ENCODE data around the gene SLC39A7. TPM values are rescaled to one million over a fixed set of nuclear protein-coding genes. Genes with fewer than 3 reads are reported as not detected.
A peak's percentile ranks its signal among the peaks of the same experiment; 100 is the strongest.

The SLC39A7 gene
- total RNA-seq: 100 to 1,000 TPM in 3 of 4 donors, 10 to 100 TPM in 1; 90.8 to 191 (median 153) TPM

GRCh38 chr6:33200219-33201146 is at the start of gene SLC39A7, which contains the start of gene RXRB:
TSS of gene SLC39A7 (plus strand) at chr6:33200867. CDS start at chr6:33201246, 379 bp downstream.
TSS of gene RXRB (minus strand) at chr6:33200665. CDS start at chr6:33200476, 189 bp downstream.
- H3K4me3 ChIP-seq (replicated peaks in 1 of 3): peak within 1 kb of the TSS; percentile 63 to 84 (median 79)
- intact Hi-C loops (cut with DNase I): loop anchor here (2.0 to 10.0 kb wide), 2 partner anchors 48 to 224 kb away; partner anchors contain the start of gene SYNGAP1

GRCh38 chr6:33151050-33151449 is 49.6 kb upstream of the SLC39A7 start:
- 93 to 97% methylated on average over 1 of the region's 1 CpG for WGBS, 2 donors
- Histone ChIP-seq H3K27me3 (no peaks in the 10 kb centered on the region), H3K4me1 (no peaks in the 10 kb centered on the region), H3K9me3 (no peaks in the 10 kb centered on the region), H3K4me3 (replicated peaks in 1 of 3) (no peak overlapping the region), H3K36me3 (no peaks in the 10 kb centered on the region), H3K27ac (no peak overlapping the region)
- DNase-seq: no peak
- TF ChIP-seq CTCF (IDR thresholded peaks at IDR 0.05) (no peak), POLR2A (IDR thresholded peaks at IDR 0.05) (no peak)
- intact Hi-C loops (cut with DNase I): no loop called here

More at GRCh38 chr6:33200219-33201146, at the start of gene SLC39A7, which contains the start of gene RXRB:
- H3K36me3 ChIP-seq: peaks cover 36 to 37% of the 10 kb centered on the region in 2 donors
- WGBS, 2 donors: 0% methylated on average over 36 to 41 of the region's 68 CpGs
- H3K27ac ChIP-seq: peak within 1 kb of the TSS; percentile 64 to 96 (median 96)
- no peaks in the 10 kb centered on the region for H3K9me3 ChIP-seq
- peaks cover 38 to 58% of the 10 kb centered on the region in 2 donors for H3K4me1 ChIP-seq
- no peaks in the 10 kb centered on the region for H3K27me3 ChIP-seq
- no peak for TF ChIP-seq CTCF (IDR thresholded peaks at IDR 0.05)
- peak in 1 of 2 donors; percentile 70 for TF ChIP-seq POLR2A (IDR thresholded peaks at IDR 0.05)
- peak; percentile 100 for DNase-seq

- no peak for TF ChIP-seq CTCF (IDR thresholded peaks at IDR 0.05)
- no peak overlapping the region for H3K4me3 ChIP-seq (replicated peaks in 1 of 3)
- H3K27me3 ChIP-seq: no peaks in the 10 kb centered on the region
- no peak overlapping the region for H3K27ac ChIP-seq
- intact Hi-C loops (cut with DNase I): no loop called here
- no peak for DNase-seq
- no peaks in the 10 kb centered on the region for H3K4me1 ChIP-seq
- 64 to 71% methylated on average over 4 of the region's 4 CpGs for WGBS, 2 donors
- no peaks in the 10 kb centered on the region for H3K9me3 ChIP-seq
- H3K36me3 ChIP-seq: no peaks in the 10 kb centered on the region
Measured at GRCh38 chr6:33154349-33154748, 46.3 kb upstream of the SLC39A7 start.

- Histone ChIP-seq H3K27me3 (no peaks in the 10 kb centered on the region), H3K4me1 (peaks cover 0 to 10% of the 10 kb centered on the region in 2 donors), H3K4me3 (replicated peaks in 1 of 3) (no peak overlapping the region), H3K36me3 (no peaks in the 10 kb centered on the region), H3K27ac (no peak overlapping the region), H3K9me3 (no peaks in the 10 kb centered on the region)
- TF ChIP-seq CTCF (IDR thresholded peaks at IDR 0.05) (no peak), POLR2A (IDR thresholded peaks at IDR 0.05) (no peak)
- DNase-seq: no peak
- 88 to 90% methylated on average over 6 of the region's 6 CpGs for WGBS, 2 donors
- intact Hi-C loops (cut with DNase I): no loop called here
Measured at GRCh38 chr6:33156561-33156960, 44.1 kb upstream of the SLC39A7 start.

GRCh38 chr6:33156964-33157363 is 43.7 kb upstream of the SLC39A7 start:
- no peak overlapping the region for H3K4me3 ChIP-seq (replicated peaks in 1 of 3)
- DNase-seq: no peak
- intact Hi-C loops (cut with DNase I): no loop called here
- no peaks in the 10 kb centered on the region for H3K36me3 ChIP-seq
- 84 to 94% methylated on average over 2 of the region's 2 CpGs for WGBS, 2 donors
- peaks cover 0 to 14% of the 10 kb centered on the region in 2 donors for H3K4me1 ChIP-seq
- H3K9me3 ChIP-seq: no peaks in the 10 kb centered on the region
- no peak overlapping the region for H3K27ac ChIP-seq
- no peak for TF ChIP-seq POLR2A (IDR thresholded peaks at IDR 0.05)
- no peak for TF ChIP-seq CTCF (IDR thresholded peaks at IDR 0.05)
- no peaks in the 10 kb centered on the region for H3K27me3 ChIP-seq

Data from thyroid gland (tissue), 4 donors.